Measurements from ENCODE around the gene SLC6A11. TPM values are rescaled to one million over a fixed set of nuclear protein-coding genes. Genes with fewer than 3 reads are reported as not detected.

Gene SLC6A11
- polyA plus RNA-seq, 3 donors = 0.08 to 0.31 (median 0.16) TPM

DNA sequence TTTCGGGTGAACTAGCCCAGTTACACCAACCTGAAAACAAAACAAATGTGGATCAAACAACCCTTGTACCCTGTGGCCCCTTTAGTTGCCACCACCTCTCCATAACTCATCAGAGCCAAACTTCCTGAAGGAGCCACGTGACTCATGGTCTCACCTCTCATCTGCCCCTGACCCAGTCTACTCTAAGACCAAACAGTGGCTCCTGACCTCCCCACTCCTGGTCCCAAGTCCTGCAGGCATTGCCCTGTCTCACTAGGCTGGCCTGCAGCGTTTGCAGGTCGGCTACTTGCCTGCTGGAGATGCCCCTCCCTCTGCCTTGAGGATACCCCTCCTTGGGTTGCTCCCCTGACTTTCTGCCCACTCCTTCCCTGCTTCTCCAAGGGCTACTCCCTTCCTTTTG, 23.1 kb downstream of the SLC6A11 start:
- no peak for DNase-seq

GRCh38 chr3:10841100-10841499, 25.1 kb downstream of the SLC6A11 start:
- DNase-seq = no peak

DNA sequence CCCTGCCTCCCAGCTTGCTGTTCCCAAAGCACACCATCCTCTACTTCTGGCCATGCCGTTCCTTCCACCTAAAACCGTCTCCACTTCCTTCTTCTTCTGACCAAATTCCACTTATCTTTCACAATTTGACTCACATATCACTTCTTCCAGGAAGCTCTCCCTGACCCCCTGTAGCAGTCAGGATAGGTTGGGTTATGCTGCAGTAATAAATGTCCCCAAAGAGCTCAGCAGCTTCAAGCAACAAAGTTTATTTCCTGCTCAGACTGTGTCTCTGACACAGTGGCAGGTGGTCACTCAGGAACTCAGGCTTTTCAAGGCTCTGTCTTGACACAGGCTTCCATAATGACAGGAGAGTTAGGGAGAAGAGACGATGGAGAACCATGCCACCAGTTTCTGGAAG, 27.4 kb downstream of the SLC6A11 start:
- no peak for DNase-seq

- no peak for DNase-seq
These were observed 29.2 kb downstream of the SLC6A11 start for GRCh38 chr3:10845001-10845761.

- peak; percentile 5 for DNase-seq
These were observed 30.0 kb downstream of the SLC6A11 start for GRCh38 chr3:10845839-10846656.

DNA sequence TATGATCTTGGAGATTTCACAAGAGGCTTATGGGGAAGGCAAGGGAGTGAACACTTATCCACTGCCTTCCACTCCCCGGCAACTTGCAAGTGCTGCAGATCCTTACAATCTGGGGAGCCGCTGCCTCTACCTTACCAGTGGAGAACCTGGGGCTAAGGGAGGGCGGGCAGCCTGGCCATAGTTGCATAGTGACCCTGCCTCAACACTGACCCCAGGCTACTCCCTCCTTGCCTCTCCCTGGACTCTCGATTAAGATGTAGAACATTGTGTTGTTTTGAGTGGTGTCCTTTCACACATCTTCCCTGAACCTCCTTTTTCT, 30.6 kb downstream of the SLC6A11 start:
- no peak for DNase-seq

- no peak for DNase-seq
These were observed 32.2 kb downstream of the SLC6A11 start for GRCh38 chr3:10848261-10848660.

- DNase-seq = no peak
These were observed 36.2 kb downstream of the SLC6A11 start for GRCh38 chr3:10852066-10852808.

- no peak for DNase-seq
These were observed 39.2 kb downstream of the SLC6A11 start for GRCh38 chr3:10855083-10855870.

DNA sequence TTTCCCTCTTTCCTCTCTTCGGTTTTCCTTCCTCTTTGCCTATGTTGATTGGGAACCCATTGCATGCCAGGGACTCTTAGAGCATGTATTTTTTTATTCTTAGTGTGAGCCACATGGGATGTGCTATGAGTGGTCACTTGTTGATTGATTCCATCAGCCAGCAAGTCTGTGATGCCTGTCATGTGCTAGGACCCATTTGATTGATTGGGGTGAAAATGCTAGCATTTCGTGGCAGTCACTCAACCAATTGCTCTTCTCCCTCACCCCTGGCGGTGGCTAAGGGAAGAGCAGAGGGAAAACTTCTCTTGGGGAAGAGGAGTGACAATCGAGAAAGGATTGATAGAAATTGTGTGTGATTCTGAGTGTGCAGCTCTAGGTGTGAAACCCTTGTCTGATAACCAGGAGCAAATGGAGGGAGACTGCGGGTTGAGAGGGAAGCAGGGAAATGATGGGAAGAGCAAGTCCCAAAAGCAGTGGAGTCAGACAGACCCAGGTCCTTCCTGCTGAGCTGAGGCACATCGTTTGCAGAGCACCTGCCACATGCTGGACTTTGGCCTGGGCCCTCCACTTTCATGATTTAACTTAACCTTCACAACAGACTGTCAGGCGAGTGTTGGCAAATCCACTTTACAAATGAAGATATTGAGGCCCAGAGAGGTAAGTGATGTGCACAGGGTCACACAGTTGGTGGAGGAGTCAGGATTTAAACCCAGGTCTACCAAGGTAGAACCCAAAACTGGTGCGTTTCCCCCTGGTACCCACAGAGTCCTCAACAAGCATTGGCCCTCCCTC, 40.0 kb downstream of the SLC6A11 start:
- DNase-seq = no peak

DNA sequence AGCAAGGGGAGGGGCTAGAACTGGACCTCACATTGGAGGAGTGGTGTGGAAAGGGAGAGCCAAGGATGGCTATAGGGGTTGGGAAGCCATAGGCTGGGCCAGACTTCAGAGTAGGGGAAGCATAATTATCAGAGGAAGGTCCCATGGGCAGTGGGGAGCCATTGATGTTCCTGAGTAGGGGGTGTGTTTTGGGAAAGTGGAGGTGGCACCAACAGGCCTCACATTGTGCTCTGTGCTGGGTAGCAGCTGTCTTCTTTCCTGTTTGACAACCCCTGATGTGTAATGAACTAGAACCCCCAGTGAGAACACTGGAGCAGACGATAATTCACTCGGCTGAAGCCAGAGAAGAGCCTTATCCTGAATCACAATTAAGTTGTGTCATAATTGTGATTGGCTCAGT, 41.2 kb downstream of the SLC6A11 start:
- DNase-seq = no peak

DNA sequence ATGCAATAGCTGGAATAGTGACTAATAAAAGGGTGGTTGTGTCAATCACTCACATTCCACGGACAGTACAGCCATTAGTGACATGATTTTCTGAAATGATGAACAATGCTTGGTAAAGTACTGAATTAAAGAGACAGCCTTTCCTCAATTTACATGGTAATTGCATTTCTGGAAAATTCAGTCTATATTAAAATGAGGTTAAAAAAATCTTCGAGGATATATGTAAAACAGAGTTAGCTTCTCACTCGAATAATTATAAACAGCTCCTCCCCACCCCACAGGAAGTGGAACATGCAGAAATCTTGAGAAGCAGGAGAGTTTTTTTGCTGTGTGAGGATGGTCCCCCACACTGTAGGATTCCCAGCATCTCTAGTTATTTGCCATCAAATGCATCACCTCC, 42.1 kb downstream of the SLC6A11 start:
- DNase-seq = no peak

DNA sequence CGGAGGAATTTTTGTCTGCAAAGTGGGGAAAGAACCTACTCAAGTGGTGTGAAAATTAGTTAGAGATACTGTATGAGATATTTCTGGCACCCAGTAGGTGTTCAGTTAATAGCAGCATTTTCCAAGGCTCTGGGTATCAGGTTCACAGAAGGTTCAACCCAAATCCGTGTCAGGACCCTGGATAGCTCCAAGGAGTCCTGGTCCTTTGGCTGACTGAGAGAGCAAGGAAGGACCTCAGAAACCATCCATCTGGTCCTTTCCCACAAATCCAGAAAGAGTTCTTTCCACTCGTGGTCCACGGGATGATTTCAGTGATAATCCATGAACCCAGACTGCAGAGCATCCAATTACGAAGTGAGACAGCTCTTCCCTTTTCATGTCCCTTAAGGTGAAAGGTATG, 51.4 kb downstream of the SLC6A11 start:
- DNase-seq = peak; percentile 46

GRCh38 chr3:10869460-10869859, 53.4 kb downstream of the SLC6A11 start:
- DNase-seq = no peak

GRCh38 chr3:10870296-10870695, 54.3 kb downstream of the SLC6A11 start:
- DNase-seq = no peak

GRCh38 chr3:10873415-10873814, 57.4 kb downstream of the SLC6A11 start:
- DNase-seq = no peak

DNA sequence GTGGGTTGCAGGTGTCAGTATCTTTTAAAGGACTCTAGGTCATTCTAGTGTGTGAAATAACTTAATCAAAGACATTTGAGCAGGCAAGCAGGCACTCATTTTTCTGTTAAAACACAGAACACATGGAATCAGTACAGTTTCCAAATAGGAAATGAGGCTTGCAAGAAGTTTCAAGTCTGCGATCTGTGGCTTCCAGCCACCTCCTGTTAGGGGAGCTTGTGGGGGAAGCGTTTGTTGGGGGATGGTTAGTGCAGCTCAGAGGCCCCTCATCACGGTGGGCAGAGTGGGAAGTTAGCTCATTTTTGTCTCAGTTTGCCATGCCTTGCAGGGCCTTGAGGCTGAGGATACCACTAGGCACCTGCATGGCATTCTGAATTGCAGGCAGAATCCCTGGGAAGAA, 59.9 kb downstream of the SLC6A11 start:
- DNase-seq = no peak

GRCh38 chr3:10876661-10877060, 60.6 kb downstream of the SLC6A11 start:
- no peak for DNase-seq

GRCh38 chr3:10882851-10883250, 66.8 kb downstream of the SLC6A11 start:
- DNase-seq = no peak

GRCh38 chr3:10883478-10884234, 67.6 kb downstream of the SLC6A11 start:
- no peak for DNase-seq

Measured in renal pelvis (tissue), 4 donors.